IMR-90 (cell line): Measurements from ENCODE around the gene CEP72.

Source experiments
- BHLHE40 ChIP-seq: fragments of 150-350 bp; IDR thresholded peaks from 2 replicates; pipeline ENCODE4 v1.6.1; 2016; ENCODE audit warnings: mild to moderate bottlenecking, low read depth, low read length
- CEBPB ChIP-seq: IDR thresholded peaks from 2 replicates; pipeline ENCODE4 v1.6.1; 2012; ENCODE audit warnings: low read depth, low read length, improper control_type of control experiment
- CHD1 ChIP-seq: IDR thresholded peaks from 2 replicates; pipeline ENCODE4 v1.6.1; 2012; ENCODE audit warnings: low read depth, low read length, improper control_type of control experiment
- CTCF ChIP-seq: conservative IDR thresholded peaks from 2 replicates; pipeline ENCODE4 v1.5.1; 2012; ENCODE audit warnings: mild to moderate bottlenecking, low read depth, low read length, improper control_type of control experiment
- FOS ChIP-seq: fragments of 150-350 bp; IDR thresholded peaks from 2 replicates; pipeline ENCODE4 v1.6.1; 2016; ENCODE audit warnings: low read depth, low read length
- MAFK ChIP-seq: IDR thresholded peaks from 2 replicates; pipeline ENCODE4 v1.6.1; 2012; ENCODE audit warnings: low read depth, low read length, improper control_type of control experiment
- MAZ ChIP-seq: IDR thresholded peaks from 2 replicates; pipeline ENCODE4 v1.6.1; 2012; ENCODE audit warnings: low read depth, mild to moderate bottlenecking, low read length, improper control_type of control experiment, moderate library complexity, borderline replicate concordance
- NFE2L2 ChIP-seq: fragments of 150-350 bp; IDR thresholded peaks from 2 replicates; pipeline ENCODE4 v1.6.1; 2016; ENCODE audit warnings: low read depth, mild to moderate bottlenecking, low read length
- POLR2A ChIP-seq: IDR thresholded peaks from 2 replicates; pipeline ENCODE4 v1.6.1; 2012; ENCODE audit warnings: mild to moderate bottlenecking, low read depth, low read length
- RAD21 ChIP-seq: IDR thresholded peaks from 2 replicates; pipeline ENCODE4 v1.6.1; 2012; ENCODE audit warnings: low read length, improper control_type of control experiment
- RCOR1 ChIP-seq: IDR thresholded peaks from 2 replicates; pipeline ENCODE4 v1.6.1; 2012; ENCODE audit warnings: mild to moderate bottlenecking, low read length, improper control_type of control experiment; ENCODE audit not compliant: insufficient replicate concordance
- SMC3 ChIP-seq: fragments of 150-350 bp; IDR thresholded peaks from 2 replicates; pipeline ENCODE4 v1.6.1; 2016; ENCODE audit warnings: low read depth, mild to moderate bottlenecking, antibody characterized with exemption, low read length, moderate library complexity
- USF2 ChIP-seq: fragments of 150-350 bp; IDR thresholded peaks from 2 replicates; pipeline ENCODE4 v1.6.1; 2017; ENCODE audit warnings: mild to moderate bottlenecking, antibody characterized with exemption, low read length, low read depth

GRCh38 chr5:567664-568060 is 44.5 kb upstream of the CEP72 start:
- TF ChIP-seq CTCF (no peak), RAD21 (no peak), USF2 (no peak), POLR2A (no peak), MAFK (no peak), CEBPB (no peak), BHLHE40 (no peak), MAZ (no peak), SMC3 (no peak), FOS (no peak), RCOR1 (no peak), CHD1 (no peak), NFE2L2 (no peak)
